K562 (cell line): ENCODE measurements around the gene ERFL. TPM values are rescaled to one million over a fixed set of nuclear protein-coding genes. Genes with fewer than 3 reads are reported as not detected.

Source experiments
- CBFB ChIP-seq: sonication (generic); formaldehyde crosslinking; IDR thresholded peaks from 2 replicates; pipeline ENCODE4 v1.4.0; 2020; ENCODE audit warnings: mild to moderate bottlenecking, missing genetic modification reagents
- CC2D1A ChIP-seq: fragments of 450-650 bp; IDR thresholded peaks from 2 replicates; pipeline ENCODE4 v1.6.1; 2017; ENCODE audit warnings: mild to moderate bottlenecking
- FOXK1 ChIP-seq: sonication (generic); formaldehyde crosslinking; IDR thresholded peaks from 2 replicates; pipeline ENCODE4 v1.8.0; 2022; ENCODE audit warnings: missing genetic modification reagents, mild to moderate bottlenecking, borderline replicate concordance
- GTF2E2 ChIP-seq: fragments of 200-800 bp; sonication (Bioruptor generic); IDR thresholded peaks from 2 replicates; pipeline ENCODE4 v1.6.1; 2016; ENCODE audit warnings: missing genetic modification characterization, missing compliant biosample characterization
- IRF2 ChIP-seq: sonication (generic); formaldehyde crosslinking; IDR thresholded peaks from 2 replicates; pipeline ENCODE4 v1.8.1; 2022; ENCODE audit warnings: mild to moderate bottlenecking, missing genetic modification reagents
- KAT7 ChIP-seq: sonication (generic); formaldehyde crosslinking; IDR thresholded peaks from 2 replicates; pipeline ENCODE4 v1.8.0; 2022; ENCODE audit warnings: missing genetic modification reagents, mild to moderate bottlenecking, borderline replicate concordance
- KLF1 ChIP-seq: fragments of 450-650 bp; IDR thresholded peaks from 2 replicates; pipeline ENCODE4 v1.6.1; 2016; ENCODE audit warnings: missing genetic modification characterization, missing compliant biosample characterization
- MTA1 ChIP-seq: fragments of 450-650 bp; IDR thresholded peaks from 2 replicates; pipeline ENCODE4 v1.6.1; 2017; ENCODE audit warnings: borderline replicate concordance
- NCOR1 ChIP-seq: fragments of 450-650 bp; IDR thresholded peaks from 2 replicates; pipeline ENCODE4 v1.6.1; 2016; ENCODE audit warnings: mild to moderate bottlenecking, moderate library complexity
- NR2C2 ChIP-seq, 2 experiments: fragments of 200-800 bp in 1 of 2; sonication (Bioruptor generic) in 1 of 2; sonication (generic) in 1 of 2; formaldehyde crosslinking in 1 of 2; IDR thresholded peaks; 2 replicates each; pipeline versions ENCODE4 v1.6.1 to v1.8.0; 2016 to 2022; ENCODE audit warnings: mild to moderate bottlenecking in 1 of 2, missing compliant biosample characterization in 1 of 2, missing genetic modification characterization in 1 of 2, missing genetic modification reagents in 1 of 2
- POLR2A ChIP-seq: fragments of 450-650 bp; conservative IDR thresholded peaks from 2 replicates; pipeline ENCODE4 v1.6.1; 2016
- RBBP5 ChIP-seq: fragments of 200-600 bp; sonication (generic); IDR thresholded peaks from 2 replicates; pipeline ENCODE4 v1.6.1; 2012; ENCODE audit warnings: borderline replicate concordance, mild to moderate bottlenecking, low read length, control low read depth, inconsistent platforms; ENCODE audit not compliant: insufficient read depth, poor library complexity, severe bottlenecking
- RBM14 ChIP-seq: fragments of 200-400 bp; formaldehyde crosslinking; IDR thresholded peaks from 2 replicates; pipeline ENCODE4 v1.6.1; 2018; ENCODE audit warnings: low read depth, mild to moderate bottlenecking, low read length, moderate library complexity, borderline replicate concordance; ENCODE audit not compliant: insufficient read depth
- RFX1 ChIP-seq: fragments of 450-650 bp; IDR thresholded peaks from 2 replicates; pipeline ENCODE4 v1.6.1; 2016; ENCODE audit warnings: mild to moderate bottlenecking, moderate library complexity
- SNRNP70 ChIP-seq: fragments of 200-400 bp; formaldehyde crosslinking; optimal IDR thresholded peaks from 2 replicates; pipeline ENCODE3; 2017; ENCODE audit warnings: low read depth, low read length
- SP2 ChIP-seq: IDR thresholded peaks from 2 replicates; pipeline ENCODE4 v1.6.1; 2011; ENCODE audit warnings: mild to moderate bottlenecking, low read depth, low read length, moderate library complexity; ENCODE audit not compliant: poor library complexity, severe bottlenecking; ENCODE audit errors: extremely low read depth
- ZFX ChIP-seq: sonication (generic); formaldehyde crosslinking; IDR thresholded peaks from 2 replicates; pipeline ENCODE4 v1.8.0; 2022; ENCODE audit warnings: mild to moderate bottlenecking, missing genetic modification reagents, moderate library complexity
- ZNF23 ChIP-seq: fragments of 250-450 bp; sonication (Bioruptor Pico); IDR thresholded peaks from 2 replicates; pipeline ENCODE4 v1.4.0; 2020; ENCODE audit warnings: mild to moderate bottlenecking
- ZNF354B ChIP-seq: fragments of 250-450 bp; sonication (Bioruptor Pico); IDR thresholded peaks from 2 replicates; pipeline ENCODE4 v1.4.0; 2020
- ZNF583 ChIP-seq: fragments of 250-450 bp; sonication (Bioruptor Pico); IDR thresholded peaks from 2 replicates; pipeline ENCODE4 v1.4.0; 2020
- ZNF668 ChIP-seq: fragments of 250-450 bp; sonication (Bioruptor Pico); IDR thresholded peaks from 2 replicates; pipeline ENCODE4 v1.8.0; 2022; ENCODE audit warnings: mild to moderate bottlenecking, inconsistent platforms
- polyA plus RNA-seq, 8 experiments: library from polyadenylated mRNA; depleted of rRNA in 4 of 8; stranded (reverse) in 5 of 8; unstranded in 3 of 8; fragments of >200 nt; fragmentation: Nextera tagmentation in 2 of 8; fragmentation: Illumina TruSeq in 1 of 8; extraction: Ambion mirVana in 2 of 8; extraction: Trizol in 1 of 8; gene quantifications; 2 replicates each; pipeline versions ENCODE4 v1.2.1 to v1.2.3, GENCODE V29; 2011 to 2014; ENCODE audit warnings: inconsistent platforms in 1 of 8, missing spikeins in 1 of 8
- total RNA-seq, 7 experiments: library from RNA; depleted of rRNA in 6 of 7; stranded (reverse); fragments of >200 nt in 6 of 7; fragmentation: Illumina TruSeq in 2 of 7; extraction: Trizol in 2 of 7; gene quantifications; 2 replicates each; pipeline versions ENCODE4 v1.2.1 to v1.2.3, GENCODE V29; 2011 to 2021; ENCODE audit warnings: low replicate concordance in 1 of 7
- TF ChIP-seq, protein P1 (sequence below): sonication (generic); formaldehyde crosslinking; IDR thresholded peaks from 2 replicates; pipeline ENCODE4 v1.9.0; 2022; ENCODE audit warnings: mild to moderate bottlenecking, missing genetic modification reagents
- TF ChIP-seq, protein P2 (sequence below): sonication (generic); formaldehyde crosslinking; IDR thresholded peaks from 2 replicates; pipeline ENCODE4 v1.8.1; 2022; ENCODE audit warnings: missing genetic modification reagents
- TF ChIP-seq, protein P3 (sequence below): fragments of 250-450 bp; sonication (Bioruptor Pico); IDR thresholded peaks from 2 replicates; pipeline ENCODE4 v1.5.0; 2021
- TF ChIP-seq, protein P4 (sequence below), 2 experiments: IDR thresholded peaks; 2 replicates each; pipeline ENCODE4 v1.6.1; 2011; ENCODE audit warnings: borderline replicate concordance in 1 of 2, control low read depth in 1 of 2, low read depth in 1 of 2, low read length in 1 of 2, mild to moderate bottlenecking in 1 of 2, mixed read lengths in 1 of 2, moderate library complexity in 1 of 2; ENCODE audit not compliant: insufficient read depth in 1 of 2, insufficient read length in 1 of 2, poor library complexity in 1 of 2, severe bottlenecking in 1 of 2; ENCODE audit errors: extremely low read depth in 1 of 2

ERFL gene
- total and polyA plus RNA-seq, 9 of the 15 experiments (the other 6 are each of a cell fraction or from before 2014, with no cell fraction given) = 0.07 to 0.75 (median 0.32) TPM; not detected in 4

DNA sequence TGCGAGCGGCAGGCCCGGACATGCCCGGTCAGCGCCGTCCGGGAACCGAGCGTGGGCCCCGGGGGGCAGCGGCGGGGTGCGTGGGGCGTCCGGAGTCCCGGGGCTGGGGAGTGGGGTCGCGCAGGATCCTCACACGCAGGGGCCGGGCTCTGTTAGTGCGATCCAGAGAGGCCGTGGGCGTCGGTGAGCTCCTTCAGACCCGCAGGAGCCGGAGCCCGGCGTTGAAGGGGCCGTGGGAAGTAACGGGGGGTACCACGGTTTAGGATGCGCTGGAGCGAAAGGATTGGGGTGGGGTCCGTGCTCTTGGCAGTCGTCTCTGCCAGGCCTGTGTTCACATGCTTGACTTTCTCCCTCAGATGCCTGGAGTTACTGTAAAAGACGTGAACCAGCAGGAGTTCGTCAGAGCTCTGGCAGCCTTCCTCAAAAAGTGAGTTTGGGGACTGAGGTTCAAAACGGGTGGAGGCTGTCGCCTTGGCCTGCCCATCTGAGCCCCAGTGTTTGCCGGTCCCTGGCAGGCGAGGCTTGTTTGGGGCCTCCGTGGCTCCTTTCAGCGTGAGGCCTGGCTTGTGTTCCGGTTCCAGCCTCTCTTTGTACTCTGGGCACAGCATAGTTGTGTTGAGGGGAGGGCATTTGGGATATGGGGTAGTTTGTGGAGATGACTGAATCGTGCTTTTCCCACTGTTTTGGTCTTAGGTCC is 67.7 kb downstream of the ERFL start (continued):
- TF ChIP-seq KAT7 (no peak; the same call in 1 of the 2 replicates), ZNF354B (no peak), SP2 (no peak), ZNF23 (no peak), ZNF583 (CRISPR knock-in tag) (no peak), RFX1 (no peak), SNRNP70 (peak; percentile 73), NR2C2 (CRISPR knock-in tag; IDR thresholded peaks at IDR 0.05) (no peak), NR2C2 (tag; IDR thresholded peaks at IDR 0.05) (no peak), GTF2E2 (tag) (0 out of 2 replicates have a peak, but pooled peaks have one; percentile 81), ZFX (CRISPR knock-in tag) (peak; percentile 20), ZNF668 (CRISPR knock-in tag) (no peak), IRF2 (no peak), KLF1 (tag) (no peak), MTA1 (no peak), RBM14 (no peak), RBBP5 (peak; percentile 14), NCOR1 (no peak), POLR2A (no peak; the same call in 1 of the 2 replicates), CBFB (CRISPR knock-in tag) (no peak), FOXK1 (CRISPR knock-in tag) (0 out of 2 replicates have a peak, but pooled peaks have one; percentile 57), CC2D1A (no peak)
- TF ChIP-seq, protein P1, sequence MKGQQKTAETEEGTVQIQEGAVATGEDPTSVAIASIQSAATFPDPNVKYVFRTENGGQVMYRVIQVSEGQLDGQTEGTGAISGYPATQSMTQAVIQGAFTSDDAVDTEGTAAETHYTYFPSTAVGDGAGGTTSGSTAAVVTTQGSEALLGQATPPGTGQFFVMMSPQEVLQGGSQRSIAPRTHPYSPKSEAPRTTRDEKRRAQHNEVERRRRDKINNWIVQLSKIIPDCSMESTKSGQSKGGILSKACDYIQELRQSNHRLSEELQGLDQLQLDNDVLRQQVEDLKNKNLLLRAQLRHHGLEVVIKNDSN (CRISPR knock-in tag) = no peak
- TF ChIP-seq, protein P2, sequence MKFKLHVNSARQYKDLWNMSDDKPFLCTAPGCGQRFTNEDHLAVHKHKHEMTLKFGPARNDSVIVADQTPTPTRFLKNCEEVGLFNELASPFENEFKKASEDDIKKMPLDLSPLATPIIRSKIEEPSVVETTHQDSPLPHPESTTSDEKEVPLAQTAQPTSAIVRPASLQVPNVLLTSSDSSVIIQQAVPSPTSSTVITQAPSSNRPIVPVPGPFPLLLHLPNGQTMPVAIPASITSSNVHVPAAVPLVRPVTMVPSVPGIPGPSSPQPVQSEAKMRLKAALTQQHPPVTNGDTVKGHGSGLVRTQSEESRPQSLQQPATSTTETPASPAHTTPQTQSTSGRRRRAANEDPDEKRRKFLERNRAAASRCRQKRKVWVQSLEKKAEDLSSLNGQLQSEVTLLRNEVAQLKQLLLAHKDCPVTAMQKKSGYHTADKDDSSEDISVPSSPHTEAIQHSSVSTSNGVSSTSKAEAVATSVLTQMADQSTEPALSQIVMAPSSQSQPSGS (CRISPR knock-in tag) = no peak
- TF ChIP-seq, protein P3, sequence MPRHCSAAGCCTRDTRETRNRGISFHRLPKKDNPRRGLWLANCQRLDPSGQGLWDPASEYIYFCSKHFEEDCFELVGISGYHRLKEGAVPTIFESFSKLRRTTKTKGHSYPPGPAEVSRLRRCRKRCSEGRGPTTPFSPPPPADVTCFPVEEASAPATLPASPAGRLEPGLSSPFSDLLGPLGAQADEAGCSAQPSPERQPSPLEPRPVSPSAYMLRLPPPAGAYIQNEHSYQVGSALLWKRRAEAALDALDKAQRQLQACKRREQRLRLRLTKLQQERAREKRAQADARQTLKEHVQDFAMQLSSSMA = no peak
- TF ChIP-seq, protein P4, sequence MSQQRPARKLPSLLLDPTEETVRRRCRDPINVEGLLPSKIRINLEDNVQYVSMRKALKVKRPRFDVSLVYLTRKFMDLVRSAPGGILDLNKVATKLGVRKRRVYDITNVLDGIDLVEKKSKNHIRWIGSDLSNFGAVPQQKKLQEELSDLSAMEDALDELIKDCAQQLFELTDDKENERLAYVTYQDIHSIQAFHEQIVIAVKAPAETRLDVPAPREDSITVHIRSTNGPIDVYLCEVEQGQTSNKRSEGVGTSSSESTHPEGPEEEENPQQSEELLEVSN (IDR thresholded peaks at IDR 0.05; ENCODE audit: borderline replicate concordance in 1 of 2, extremely low read depth in 1 of 2, insufficient read depth in 1 of 2, insufficient read length in 1 of 2, low read depth in 1 of 2, low read length in 1 of 2, poor library complexity in 1 of 2, severe bottlenecking in 1 of 2) = no peak
